Osteoblast (primary cell): ENCODE data around the gene NR5A2. TPM values are rescaled to one million over a fixed set of nuclear protein-coding genes. Genes with fewer than 3 reads are reported as not detected.

ENCODE experiments used
- DNase-seq: peaks from one replicate; pipeline ENCODE4 v3.0.0; 2011; ENCODE audit warnings: low spot score, mixed read lengths; ENCODE audit not compliant: insufficient read length; ENCODE audit errors: missing footprints
- H2AFZ ChIP-seq: 2 replicates; pipeline ENCODE4 v1.6.0; 2011; ENCODE audit warnings: mild to moderate bottlenecking, low read length
- H3K27ac ChIP-seq: 2 replicates; pipeline ENCODE4 v1.5.1; 2011; ENCODE audit warnings: mild to moderate bottlenecking, low read depth, low read length, moderate library complexity
- H3K27me3 ChIP-seq: 2 replicates; pipeline ENCODE4 v1.6.0; 2012; ENCODE audit warnings: mild to moderate bottlenecking, control low read depth, inconsistent platforms, low read length, moderate library complexity; ENCODE audit not compliant: insufficient read depth
- H3K36me3 ChIP-seq: 2 replicates; pipeline ENCODE4 v1.5.1; 2011; ENCODE audit warnings: mild to moderate bottlenecking, low read length, control low read depth, moderate library complexity; ENCODE audit not compliant: insufficient read depth
- H3K4me1 ChIP-seq: 2 replicates; pipeline ENCODE4 v1.5.1; 2011; ENCODE audit warnings: mild to moderate bottlenecking, low read length, control low read depth, moderate library complexity; ENCODE audit not compliant: insufficient read depth
- H3K4me2 ChIP-seq: 2 replicates; pipeline ENCODE4 v1.6.0; 2011; ENCODE audit warnings: mild to moderate bottlenecking, low read length; ENCODE audit not compliant: insufficient read depth
- H3K4me3 ChIP-seq: fragments of 200-600 bp; sonication (generic); 3 replicates; pipeline ENCODE4 v1.5.1; 2012; ENCODE audit warnings: mild to moderate bottlenecking, low read length, inconsistent platforms; ENCODE audit not compliant: insufficient read depth
- H3K79me2 ChIP-seq: 2 replicates; pipeline ENCODE4 v1.6.0; 2012; ENCODE audit warnings: mild to moderate bottlenecking, low read length, control low read depth, inconsistent platforms; ENCODE audit not compliant: insufficient read depth
- H3K9me3 ChIP-seq: 2 replicates; pipeline ENCODE4 v1.5.1; 2011; ENCODE audit warnings: low read depth, low read length, control low read depth
- H4K20me1 ChIP-seq: 2 replicates; pipeline ENCODE4 v1.6.0; 2012; ENCODE audit warnings: mild to moderate bottlenecking, low read length, control low read depth; ENCODE audit not compliant: insufficient read depth
- total RNA-seq: library from RNA; depleted of rRNA; stranded (reverse); fragments of >200 nt; gene quantifications from 2 replicates; pipeline ENCODE4 v1.2.3, GENCODE V29; 2012
- TF ChIP-seq, protein P1 (sequence below): IDR thresholded peaks from 2 replicates; pipeline ENCODE4 v1.5.1; 2011; ENCODE audit warnings: mild to moderate bottlenecking, low read depth, low read length, moderate library complexity; ENCODE audit errors: extremely low read depth

Gene NR5A2
- total RNA-seq, 1 donor, result not detected

GRCh38 chr1:200108659-200109058, 81.1 kb downstream of the NR5A2 start:
- Histone ChIP-seq H3K4me3 (no peak overlapping the region), H3K27me3 (peaks cover 25% of the 10 kb centered on the region), H3K4me1 (no peaks in the 10 kb centered on the region), H3K27ac (no peak overlapping the region), H3K79me2 (no peaks in the 10 kb centered on the region), H4K20me1 (no peaks in the 10 kb centered on the region), H3K4me2 (no peak overlapping the region), H3K9me3 (no peaks in the 10 kb centered on the region), H3K36me3 (no peaks in the 10 kb centered on the region), H2AFZ (no peak overlapping the region)
- DNase-seq, result no peak
- TF ChIP-seq, protein P1, sequence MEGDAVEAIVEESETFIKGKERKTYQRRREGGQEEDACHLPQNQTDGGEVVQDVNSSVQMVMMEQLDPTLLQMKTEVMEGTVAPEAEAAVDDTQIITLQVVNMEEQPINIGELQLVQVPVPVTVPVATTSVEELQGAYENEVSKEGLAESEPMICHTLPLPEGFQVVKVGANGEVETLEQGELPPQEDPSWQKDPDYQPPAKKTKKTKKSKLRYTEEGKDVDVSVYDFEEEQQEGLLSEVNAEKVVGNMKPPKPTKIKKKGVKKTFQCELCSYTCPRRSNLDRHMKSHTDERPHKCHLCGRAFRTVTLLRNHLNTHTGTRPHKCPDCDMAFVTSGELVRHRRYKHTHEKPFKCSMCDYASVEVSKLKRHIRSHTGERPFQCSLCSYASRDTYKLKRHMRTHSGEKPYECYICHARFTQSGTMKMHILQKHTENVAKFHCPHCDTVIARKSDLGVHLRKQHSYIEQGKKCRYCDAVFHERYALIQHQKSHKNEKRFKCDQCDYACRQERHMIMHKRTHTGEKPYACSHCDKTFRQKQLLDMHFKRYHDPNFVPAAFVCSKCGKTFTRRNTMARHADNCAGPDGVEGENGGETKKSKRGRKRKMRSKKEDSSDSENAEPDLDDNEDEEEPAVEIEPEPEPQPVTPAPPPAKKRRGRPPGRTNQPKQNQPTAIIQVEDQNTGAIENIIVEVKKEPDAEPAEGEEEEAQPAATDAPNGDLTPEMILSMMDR, result no peak

DNA sequence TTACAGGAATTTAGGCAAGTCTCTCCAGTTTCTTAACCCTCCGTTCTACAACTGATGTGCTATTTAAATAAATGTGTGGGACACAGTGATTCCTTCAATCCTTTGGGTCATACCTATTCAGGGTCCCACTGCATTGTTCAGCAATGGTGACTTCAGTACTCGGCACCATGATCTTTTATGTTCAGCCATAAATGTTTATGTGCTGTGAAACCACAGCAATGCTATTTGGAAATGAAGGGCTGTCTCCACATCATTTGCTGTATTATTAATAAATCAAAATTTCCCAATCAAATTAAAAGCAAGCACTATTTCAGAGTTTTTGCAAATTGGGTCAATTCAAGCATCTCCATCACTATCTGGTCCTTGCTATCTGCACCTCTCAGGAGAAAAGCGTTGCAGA, 84.8 kb downstream of the NR5A2 start:
- H4K20me1 ChIP-seq, result no peaks in the 10 kb centered on the region
- H3K27ac ChIP-seq, result no peak overlapping the region
- H3K79me2 ChIP-seq, result no peaks in the 10 kb centered on the region
- no peak overlapping the region for H3K4me2 ChIP-seq
- TF ChIP-seq, protein P1, result no peak
- H3K27me3 ChIP-seq, result peaks cover 34% of the 10 kb centered on the region
- H3K9me3 ChIP-seq, result no peaks in the 10 kb centered on the region
- no peaks in the 10 kb centered on the region for H3K36me3 ChIP-seq
- no peaks in the 10 kb centered on the region for H3K4me1 ChIP-seq
- no peak overlapping the region for H3K4me3 ChIP-seq
- H2AFZ ChIP-seq, result no peak overlapping the region
- DNase-seq, result no peak

DNA sequence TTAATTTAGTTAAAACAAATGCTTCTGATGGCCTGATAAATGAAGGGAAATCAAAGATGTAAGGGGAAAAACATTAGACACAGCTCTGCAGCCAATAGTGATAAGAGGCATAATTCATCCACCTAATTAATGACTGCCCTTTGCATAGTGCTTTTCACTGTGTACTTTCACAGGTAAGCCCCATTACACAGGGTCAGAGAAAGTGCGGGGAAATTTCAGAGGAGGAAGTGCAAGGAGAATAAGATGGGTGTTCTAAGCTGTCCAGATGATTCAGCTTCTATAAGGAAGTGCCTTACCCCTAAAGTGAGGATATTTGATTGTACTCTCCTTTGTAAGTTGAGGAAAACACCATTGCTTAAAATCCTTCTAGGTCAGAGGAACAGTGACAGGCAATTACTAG, 88.0 kb downstream of the NR5A2 start:
- Histone ChIP-seq H4K20me1 (no peaks in the 10 kb centered on the region), H3K4me2 (no peak overlapping the region), H3K4me1 (no peaks in the 10 kb centered on the region), H3K4me3 (no peak overlapping the region), H3K36me3 (no peaks in the 10 kb centered on the region), H3K9me3 (no peaks in the 10 kb centered on the region), H3K27ac (no peak overlapping the region), H3K79me2 (no peaks in the 10 kb centered on the region), H2AFZ (no peak overlapping the region), H3K27me3 (peaks cover 18% of the 10 kb centered on the region)
- TF ChIP-seq, protein P1, result no peak
- DNase-seq, result no peak

GRCh38 chr1:200116324-200116723, 88.8 kb downstream of the NR5A2 start:
- Histone ChIP-seq H3K4me3 (no peak overlapping the region), H3K9me3 (no peaks in the 10 kb centered on the region)
- TF ChIP-seq, protein P1, result no peak

More at GRCh38 chr1:200116324-200116723, 88.8 kb downstream of the NR5A2 start:
- H3K27me3 ChIP-seq, result peaks cover 11% of the 10 kb centered on the region
- no peaks in the 10 kb centered on the region for H3K36me3 ChIP-seq
- no peak overlapping the region for H3K4me2 ChIP-seq
- no peak for DNase-seq
- no peaks in the 10 kb centered on the region for H4K20me1 ChIP-seq
- H3K79me2 ChIP-seq, result no peaks in the 10 kb centered on the region
- H3K4me1 ChIP-seq, result no peaks in the 10 kb centered on the region
- no peak overlapping the region for H3K27ac ChIP-seq
- no peak overlapping the region for H2AFZ ChIP-seq
